GM06990 (cell line): ENCODE results near the gene EFR3B.

Experiments used
- DNase-seq: peaks from one replicate; pipeline ENCODE4 v3.0.0-alpha.2; 2011; ENCODE audit not compliant: insufficient read length; ENCODE audit errors: extremely low read depth
- H3K27me3 ChIP-seq: replicated peaks from 2 replicates; pipeline ENCODE4 v1.6.0; 2011; ENCODE audit warnings: low read length; ENCODE audit not compliant: control insufficient read depth, insufficient read depth
- H3K36me3 ChIP-seq: 2 replicates; pipeline ENCODE4 v1.5.1; 2011; ENCODE audit warnings: low read length; ENCODE audit not compliant: control insufficient read depth, insufficient read depth
- H3K4me3 ChIP-seq: replicated peaks from 2 replicates; pipeline ENCODE4 v1.5.1; 2011; ENCODE audit warnings: low read depth, mild to moderate bottlenecking, control low read depth, low read length
- CTCF ChIP-seq: IDR thresholded peaks from 2 replicates; pipeline ENCODE4 v1.5.1; 2011; ENCODE audit warnings: low read length, control low read depth, mild to moderate bottlenecking, inconsistent platforms; ENCODE audit not compliant: insufficient read depth, poor library complexity, severe bottlenecking

EFR3B gene

DNA sequence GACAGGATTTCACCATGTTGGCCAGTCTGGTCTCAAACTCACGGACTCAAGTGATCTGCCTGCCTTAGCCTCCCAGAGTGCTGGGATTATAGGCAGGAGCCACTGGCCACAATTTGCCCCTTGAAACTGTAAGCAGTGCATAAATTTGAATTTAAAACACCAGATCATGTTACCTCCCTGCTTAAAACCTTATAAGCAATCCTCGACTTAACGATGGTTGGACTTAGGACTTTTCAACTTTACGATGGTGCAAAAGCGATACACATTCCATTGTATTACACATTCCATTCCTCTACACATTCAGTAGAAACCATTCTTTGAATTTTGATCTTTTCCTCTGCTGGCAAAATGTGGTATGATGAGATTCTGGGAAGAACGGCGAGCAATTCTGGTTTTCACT lies 23.2 kb upstream of the EFR3B start:
- H3K4me3 ChIP-seq: no peak overlapping the region

DNA sequence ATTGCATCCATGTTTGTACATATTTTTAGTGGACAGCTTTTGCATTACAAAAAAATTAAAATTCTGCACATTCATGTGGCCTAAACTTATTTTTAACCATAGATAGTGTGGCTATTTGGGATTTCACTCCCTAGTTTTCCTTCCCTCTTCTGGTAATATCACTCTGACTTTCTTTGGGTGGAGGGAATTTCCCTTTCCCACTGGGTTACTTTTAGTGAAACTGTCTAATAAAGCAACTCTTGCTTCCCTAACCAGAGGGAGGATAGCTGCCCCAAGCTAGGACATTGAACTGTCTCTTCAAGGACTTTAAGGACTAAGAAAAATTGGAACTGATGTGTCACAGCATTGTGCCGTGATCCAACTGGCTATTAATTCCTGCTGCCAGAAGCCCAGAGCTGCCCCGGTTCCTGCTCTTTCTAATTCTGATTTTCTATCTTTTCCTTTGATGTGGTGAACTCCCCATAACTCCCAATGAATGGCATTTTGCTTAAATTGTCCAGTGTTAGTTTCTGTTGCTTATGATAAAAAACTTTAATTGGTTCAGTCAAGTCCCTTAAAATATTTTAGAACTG lies 20.0 kb upstream of the EFR3B start:
- Histone ChIP-seq H3K27me3 (no peaks in the 10 kb centered on the region), H3K36me3 (no peaks in the 10 kb centered on the region), H3K4me3 (no peak overlapping the region)
- no peak for DNase-seq
- TF ChIP-seq CTCF: no peak

More for the DNA sequence above, 23.2 kb upstream of the EFR3B start:
- H3K36me3 ChIP-seq: no peaks in the 10 kb centered on the region
- no peak for DNase-seq
- TF ChIP-seq CTCF: no peak
- no peaks in the 10 kb centered on the region for H3K27me3 ChIP-seq

DNA sequence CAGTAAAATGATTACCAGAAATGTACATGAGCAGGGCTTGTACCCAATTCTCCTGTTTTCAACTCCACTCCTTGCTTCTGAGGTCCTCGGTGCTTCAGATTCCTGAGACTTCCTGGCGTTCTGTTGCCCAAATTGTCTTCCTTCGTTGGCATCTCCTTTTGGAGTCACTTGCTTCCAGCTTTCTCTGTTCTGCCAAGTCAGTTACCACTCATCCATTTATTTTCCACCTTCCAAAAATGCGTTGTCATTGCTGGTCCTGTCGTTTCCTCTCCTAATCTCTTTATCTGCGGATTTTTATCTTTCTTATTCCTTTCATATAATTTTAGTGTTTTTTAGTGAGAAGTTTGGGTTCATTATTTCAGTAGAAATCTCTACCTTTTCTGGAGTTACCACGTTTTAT lies 18.5 kb upstream of the EFR3B start:
- H3K36me3 ChIP-seq: no peaks in the 10 kb centered on the region
- no peak for DNase-seq
- no peak for TF ChIP-seq CTCF
- no peak overlapping the region for H3K4me3 ChIP-seq
- H3K27me3 ChIP-seq: no peaks in the 10 kb centered on the region

DNA sequence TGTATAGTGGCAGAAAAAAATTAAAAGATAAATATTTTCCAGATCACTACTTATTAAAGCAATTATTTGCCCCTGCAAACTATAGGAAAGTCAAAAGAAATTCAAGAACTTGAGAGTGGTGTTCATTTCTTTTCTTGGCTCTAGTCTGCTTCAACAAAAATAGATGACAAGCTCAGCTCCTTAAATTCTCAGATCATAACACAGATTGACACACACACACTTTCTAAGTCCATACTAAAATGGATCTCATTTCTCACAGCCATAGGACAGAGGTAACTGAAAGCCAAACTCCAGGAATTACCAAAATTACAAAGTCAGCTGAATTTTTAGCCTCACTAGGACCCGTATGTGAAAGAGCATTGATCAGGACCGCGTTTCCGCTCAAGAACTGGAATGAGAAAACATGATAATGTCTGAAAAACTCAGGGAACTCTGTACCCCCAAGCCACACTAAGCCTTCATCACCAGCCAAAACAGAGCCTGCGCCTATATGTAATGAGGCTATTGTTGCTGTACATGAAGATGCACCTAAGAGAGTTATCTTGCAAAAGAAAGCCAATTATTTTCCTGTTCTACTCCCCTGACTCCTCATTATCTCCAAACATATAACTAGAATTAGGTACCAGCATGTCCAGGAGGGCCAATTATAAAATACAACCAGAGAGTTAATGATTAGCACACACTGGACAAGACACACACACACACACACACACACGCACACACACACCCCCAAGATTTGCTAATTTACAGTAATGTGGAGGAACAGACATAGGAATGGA lies 16.5 kb upstream of the EFR3B start:
- Histone ChIP-seq H3K36me3 (no peaks in the 10 kb centered on the region), H3K27me3 (no peaks in the 10 kb centered on the region), H3K4me3 (no peak overlapping the region)
- DNase-seq: no peak
- TF ChIP-seq CTCF: no peak

DNA sequence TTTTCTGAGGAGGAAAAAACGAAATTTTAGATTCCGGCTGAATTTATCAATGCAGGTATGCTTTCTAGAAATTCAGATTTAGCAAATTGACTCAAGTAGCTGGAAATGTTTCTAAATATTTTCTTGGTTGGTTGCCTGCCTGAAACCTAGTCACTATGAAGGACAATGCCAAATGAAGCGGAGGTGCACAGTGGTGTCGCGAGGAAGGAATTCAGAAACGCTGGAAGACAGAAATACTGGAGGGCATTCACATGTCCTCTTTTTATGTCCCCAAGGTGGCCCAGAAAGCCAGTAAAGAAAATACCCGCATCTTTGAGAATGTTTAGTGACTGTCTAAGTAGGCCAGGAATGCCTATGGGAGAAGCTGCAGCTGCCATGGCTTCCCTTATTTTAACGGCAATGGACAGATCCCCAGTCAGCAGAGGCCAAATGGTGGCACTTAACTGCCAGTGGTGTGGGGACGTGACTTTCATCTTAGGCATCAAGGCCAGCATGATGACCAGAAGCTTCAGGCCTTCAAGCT lies 15.8 kb upstream of the EFR3B start:
- Histone ChIP-seq H3K4me3 (no peak overlapping the region), H3K27me3 (no peaks in the 10 kb centered on the region), H3K36me3 (no peaks in the 10 kb centered on the region)
- DNase-seq: no peak
- no peak for TF ChIP-seq CTCF
